Upper lobe of left lung (tissue), 4 donors: ENCODE data around the gene CAPZB.

Experiments
- CTCF ChIP-seq, 6 experiments: fragments of 450-650 bp in 4 of 6; fragments of 200-600 bp in 2 of 6; sonication (generic) in 2 of 6; IDR thresholded peaks; one replicate each; pipeline ENCODE4 v1.5.1; 2016 to 2019; ENCODE audit warnings: antibody characterized with exemption in 6 of 6
- EP300 ChIP-seq, 4 donors: sonication (generic); formaldehyde crosslinking; IDR thresholded peaks; one replicate each; pipeline ENCODE4 v1.5.1; 2017; ENCODE audit warnings: antibody characterized with exemption in 4 of 4, control low read depth in 2 of 4
- POLR2A ChIP-seq, 4 donors: fragments of 450-650 bp; IDR thresholded peaks; one replicate each; pipeline ENCODE4 v1.5.1; 2016 to 2017; ENCODE audit warnings: antibody characterized with exemption in 4 of 4, mild to moderate bottlenecking in 2 of 4
- POLR2AphosphoS5 ChIP-seq, 2 donors: sonication (generic); formaldehyde crosslinking; IDR thresholded peaks; one replicate each; pipeline ENCODE4 v1.5.1; 2017; ENCODE audit warnings: antibody characterized with exemption in 2 of 2

DNA sequence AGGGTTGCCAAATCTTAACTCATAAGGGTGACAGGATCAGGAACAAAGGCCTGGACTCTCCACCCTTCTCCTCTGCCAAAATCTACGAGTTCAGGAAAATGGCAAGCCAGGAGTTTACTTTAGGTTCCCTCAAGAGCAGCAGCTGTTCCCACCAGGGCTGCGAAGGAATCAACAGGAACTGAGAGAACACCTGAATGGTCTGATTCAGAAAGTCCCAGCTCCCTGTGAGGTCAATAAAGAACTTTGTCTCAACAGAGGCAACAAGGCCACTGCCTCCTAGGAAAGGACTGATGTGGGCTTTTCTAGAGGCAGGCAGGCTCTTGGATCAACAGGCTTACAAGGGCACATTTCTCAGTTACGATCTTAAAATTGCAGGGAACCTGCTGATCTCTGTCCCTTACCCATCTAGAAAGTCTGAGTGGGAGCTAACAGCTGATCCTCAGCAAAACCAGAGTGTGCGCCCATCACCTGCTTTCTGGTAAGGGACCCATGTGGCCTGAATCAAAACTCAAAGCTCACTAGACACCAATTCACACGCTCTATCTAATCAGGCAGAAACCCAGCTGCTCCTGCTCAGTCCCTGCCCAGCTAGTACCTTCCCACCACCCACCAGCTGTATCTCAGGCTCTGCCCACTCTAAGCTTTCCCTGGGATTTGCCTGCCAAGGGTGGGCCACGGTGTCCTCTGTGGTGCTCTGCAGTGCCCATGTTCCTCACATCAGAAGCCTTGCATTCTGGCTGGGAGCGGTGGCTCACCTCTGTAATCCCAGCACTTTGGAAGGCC is 83.1 kb downstream of the CAPZB start:
- TF ChIP-seq POLR2A (IDR thresholded peaks at IDR 0.05): no peak
- no peak for TF ChIP-seq CTCF (IDR thresholded peaks at IDR 0.05)
- no peak for TF ChIP-seq POLR2AphosphoS5 (IDR thresholded peaks at IDR 0.05)
- TF ChIP-seq EP300 (IDR thresholded peaks at IDR 0.05): no peak
